ENCODE measurements around the gene DNAJC30. TPM values are rescaled to one million over a fixed set of nuclear protein-coding genes. Genes with fewer than 3 reads are reported as not detected.

DNAJC30 gene
- total RNA-seq, 4 donors from 2014 or later, result 4.4 to 4.9 (median 4.8) TPM

GRCh38 chr7:73671857-73672445 is 11.3 kb downstream of the DNAJC30 start:
- Histone ChIP-seq H3K27ac (no peak overlapping the region), H3K4me1 (peaks cover 20% of the 10 kb centered on the region), H3K4me3 (no peak overlapping the region), H3K27me3 (no peaks in the 10 kb centered on the region), H3K9me3 (no peaks in the 10 kb centered on the region), H3K36me3 (no peaks in the 10 kb centered on the region)
- 92% methylated on average over 15 of the region's 15 CpGs for WGBS
- no peak for TF ChIP-seq CTCF (IDR thresholded peaks at IDR 0.05)
- no peak for TF ChIP-seq POLR2A (IDR thresholded peaks at IDR 0.05)
- TF ChIP-seq POLR2AphosphoS5 (IDR thresholded peaks at IDR 0.05), result no peak
- no peak for TF ChIP-seq EP300 (IDR thresholded peaks at IDR 0.05)
- DNase-seq (ENCODE audit: low spot score in 2 of 2), result no peak

- H3K36me3 ChIP-seq, result no peaks in the 10 kb centered on the region
- H3K4me1 ChIP-seq, result peaks cover 20% of the 10 kb centered on the region
- no peak for DNase-seq (ENCODE audit: low spot score in 2 of 2)
- WGBS, result no CpG with 5 or more reads among the region's 12 CpGs
- no peaks in the 10 kb centered on the region for H3K27me3 ChIP-seq
- no peak overlapping the region for H3K4me3 ChIP-seq
- H3K27ac ChIP-seq, result no peak overlapping the region
- TF ChIP-seq EP300 (IDR thresholded peaks at IDR 0.05), result no peak
- no peak for TF ChIP-seq POLR2AphosphoS5 (IDR thresholded peaks at IDR 0.05)
- no peak for TF ChIP-seq POLR2A (IDR thresholded peaks at IDR 0.05)
- no peak for TF ChIP-seq CTCF (IDR thresholded peaks at IDR 0.05)
- H3K9me3 ChIP-seq, result no peaks in the 10 kb centered on the region
Measured at GRCh38 chr7:73671322-73671661, 12.0 kb downstream of the DNAJC30 start.

GRCh38 chr7:73669858-73670385 is 13.3 kb downstream of the DNAJC30 start:
- TF ChIP-seq POLR2AphosphoS5 (IDR thresholded peaks at IDR 0.05), result no peak
- no peak for TF ChIP-seq POLR2A (IDR thresholded peaks at IDR 0.05)
- no peak for TF ChIP-seq CTCF (IDR thresholded peaks at IDR 0.05)
- TF ChIP-seq EP300 (IDR thresholded peaks at IDR 0.05), result no peak
- Histone ChIP-seq H3K27ac (no peak overlapping the region), H3K4me1 (peaks cover 20% of the 10 kb centered on the region), H3K27me3 (no peaks in the 10 kb centered on the region), H3K9me3 (no peaks in the 10 kb centered on the region), H3K4me3 (no peak overlapping the region), H3K36me3 (no peaks in the 10 kb centered on the region)
- 88% methylated on average over 9 of the region's 12 CpGs for WGBS
- no peak for DNase-seq (ENCODE audit: low spot score in 2 of 2)

- Histone ChIP-seq H3K4me1 (peaks cover 20% of the 10 kb centered on the region), H3K36me3 (no peaks in the 10 kb centered on the region), H3K27me3 (no peaks in the 10 kb centered on the region), H3K27ac (no peak overlapping the region), H3K4me3 (no peak overlapping the region), H3K9me3 (no peaks in the 10 kb centered on the region)
- no peak for TF ChIP-seq CTCF (IDR thresholded peaks at IDR 0.05)
- no peak for TF ChIP-seq EP300 (IDR thresholded peaks at IDR 0.05)
- no peak for TF ChIP-seq POLR2AphosphoS5 (IDR thresholded peaks at IDR 0.05)
- no peak for TF ChIP-seq POLR2A (IDR thresholded peaks at IDR 0.05)
- no peak for DNase-seq (ENCODE audit: low spot score in 2 of 2)
- WGBS, result 85% methylated on average over 7 of the region's 19 CpGs
Measured at GRCh38 chr7:73669288-73669701, 14.0 kb downstream of the DNAJC30 start.

- no peaks in the 10 kb centered on the region for H3K36me3 ChIP-seq
- peaks cover 20% of the 10 kb centered on the region for H3K4me1 ChIP-seq
- peak overlapping the region; percentile 75 for H3K4me3 ChIP-seq
- no peaks in the 10 kb centered on the region for H3K27me3 ChIP-seq
- DNase-seq (ENCODE audit: low spot score in 2 of 2), result no peak
- H3K9me3 ChIP-seq, result no peaks in the 10 kb centered on the region
- no peak for TF ChIP-seq EP300 (IDR thresholded peaks at IDR 0.05)
- TF ChIP-seq CTCF (IDR thresholded peaks at IDR 0.05), result no peak
- no peak for TF ChIP-seq POLR2AphosphoS5 (IDR thresholded peaks at IDR 0.05)
- TF ChIP-seq POLR2A (IDR thresholded peaks at IDR 0.05), result no peak
- 27% methylated on average over 5 of the region's 5 CpGs for WGBS
- H3K27ac ChIP-seq, result no peak overlapping the region
Measured at GRCh38 chr7:73668886-73669230, 14.4 kb downstream of the DNAJC30 start.

Data from suprapubic skin (tissue), 4 donors.